PC-9 (cell line): ENCODE results near the gene YEATS4.

Source experiments
- CTCF ChIP-seq: fragments of 200-600 bp; sonication (generic); conservative IDR thresholded peaks from 2 replicates; pipeline ENCODE4 v1.6.1; 2017; ENCODE audit warnings: mixed run types, antibody characterized with exemption, mild to moderate bottlenecking, moderate library complexity
- EZH2 ChIP-seq: fragments of 200-600 bp; sonication (generic); IDR thresholded peaks from 2 replicates; pipeline ENCODE4 v1.8.0; 2017; ENCODE audit warnings: antibody characterized with exemption, low read depth

- TF ChIP-seq CTCF (no peak), EZH2 (no peak)
These were observed 20.6 kb upstream of the YEATS4 start for GRCh38 chr12:69338936-69339335.
